Caco-2 (cell line): ENCODE data around the gene RGMA. TPM values are rescaled to one million over a fixed set of nuclear protein-coding genes. Genes with fewer than 3 reads are reported as not detected.
"Not testable (repeated sequence)": the region's sequence is repeated elsewhere in the genome, so short reads cannot be mapped to it uniquely, and the experiment has no call there.

Experiments
- BruUV-seq: library from RNA; stranded (reverse); fragments of 400-500 nt; replicated peaks from 2 replicates; lab custom pipeline; 2021; lab: Mats Ljungman, UMichigan
- CTCF ChIA-PET: fragments of 300-600 bp; sonication (Branson Sonifier 250); formaldehyde crosslinking; loops from one replicate; lab custom pipeline; 2022; ENCODE audit warnings: antibody characterized with exemption; lab: Charles Lee
- POLR2A ChIA-PET: fragments of 300-600 bp; sonication (Branson Sonifier 250); formaldehyde crosslinking; loops from one replicate; lab custom pipeline; 2022; ENCODE audit warnings: antibody characterized with exemption; lab: Charles Lee
- DNase-seq, 2 experiments: peaks; one replicate each; pipeline versions ENCODE4 v3.0.0 to v3.0.0-alpha.2; 2020 to 2022
- H3K27me3 ChIP-seq: replicated peaks from 2 replicates; pipeline ENCODE4 v1.6.0; 2011; ENCODE audit warnings: low read length; ENCODE audit not compliant: control insufficient read depth, insufficient read depth
- H3K36me3 ChIP-seq: 2 replicates; pipeline ENCODE4 v1.5.1; 2011; ENCODE audit warnings: low read length; ENCODE audit not compliant: control insufficient read depth, insufficient read depth
- H3K4me1 ChIP-seq: fragments of 250-450 bp; sonication (Bioruptor Pico); 2 replicates; pipeline ENCODE4 v1.5.1; 2020; ENCODE audit warnings: mild to moderate bottlenecking
- H3K4me3 ChIP-seq: 2 replicates; pipeline ENCODE4 v1.5.1; 2011; ENCODE audit warnings: low read depth, mild to moderate bottlenecking, control low read depth, low read length
- H3K9me3 ChIP-seq: fragments of 250-450 bp; sonication (Bioruptor Pico); 2 replicates; pipeline ENCODE4 v1.5.1; 2020; ENCODE audit warnings: mild to moderate bottlenecking, moderate library complexity
- H3K27ac Mint-ChIP-seq: one replicate; pipeline ENCODE4 v1.8.0; 2022; ENCODE audit warnings: mixed read lengths; ENCODE audit not compliant: unreplicated experiment
- H3K27me3 Mint-ChIP-seq: one replicate; pipeline ENCODE4 v1.8.0; 2022; ENCODE audit warnings: mixed read lengths; ENCODE audit not compliant: insufficient read depth, unreplicated experiment
- H3K36me3 Mint-ChIP-seq: one replicate; pipeline ENCODE4 v1.8.0; 2022; ENCODE audit warnings: mild to moderate bottlenecking, mixed read lengths; ENCODE audit not compliant: insufficient read depth, unreplicated experiment
- H3K4me1 Mint-ChIP-seq: one replicate; pipeline ENCODE4 v1.8.0; 2022; ENCODE audit warnings: low read depth, mixed read lengths; ENCODE audit not compliant: unreplicated experiment
- H3K4me3 Mint-ChIP-seq: one replicate; pipeline ENCODE4 v1.8.0; 2022; ENCODE audit warnings: mild to moderate bottlenecking, moderate library complexity, mixed read lengths; ENCODE audit not compliant: unreplicated experiment
- H3K9me3 Mint-ChIP-seq: one replicate; pipeline ENCODE4 v1.8.0; 2022; ENCODE audit warnings: mixed read lengths; ENCODE audit not compliant: unreplicated experiment
- CTCF ChIP-seq, 2 experiments: fragments of 200-600 bp in 1 of 2; IDR thresholded peaks; 1 replicate in 1 of 2; 2 replicates in 1 of 2; pipeline versions ENCODE4 v1.5.1 to v1.8.0; 2011 to 2022; ENCODE audit warnings: antibody characterized with exemption in 1 of 2, control low read depth in 1 of 2, inconsistent platforms in 1 of 2, low read depth in 1 of 2, low read length in 1 of 2, mild to moderate bottlenecking in 1 of 2, moderate library complexity in 1 of 2; ENCODE audit not compliant: insufficient read depth in 1 of 2, severe bottlenecking in 1 of 2, unreplicated experiment in 1 of 2
- intact Hi-C: fragments of 100-400 bp; cut with micrococcal nuclease; formaldehyde crosslinking; loops from one replicate; pipeline ENCODE4 v1.10.0; 2022; ENCODE audit not compliant: unreplicated experiment
- total RNA-seq: library from RNA; stranded (reverse); gene quantifications from 2 replicates; pipeline ENCODE4 v1.2.3, GENCODE V29; 2022

Gene RGMA
- total RNA-seq, 1 experiment from 2014 or later: 4.5 TPM

GRCh38 chr15:93041159-93041547 lies 47.9 kb downstream of the RGMA start:
- intact Hi-C loops: no loop called here
- TF ChIP-seq CTCF (IDR thresholded peaks at IDR 0.05; ENCODE audit: insufficient read depth in 1 of 2, low read depth in 1 of 2, low read length in 1 of 2, severe bottlenecking in 1 of 2, unreplicated experiment in 1 of 2): no peak
- Histone ChIP-seq H3K9me3 (0 out of 2 replicates have a peak, but pooled peaks cover 5% of the 10 kb centered on the region), H3K27me3 (no peaks in the 10 kb centered on the region), H3K36me3 (no peaks in the 10 kb centered on the region), H3K4me3 (no peak overlapping the region), H3K4me1 (no peaks in the 10 kb centered on the region)
- Mint-ChIP-seq H3K4me1 (no peaks in the 10 kb centered on the region), H3K27ac (no peak overlapping the region), H3K27me3 (no peaks in the 10 kb centered on the region), H3K36me3 (peaks cover 23% of the 10 kb centered on the region), H3K4me3 (no peak overlapping the region), H3K9me3 (peaks cover 6% of the 10 kb centered on the region)
- no TSS peak for BruUV-seq
- CTCF ChIA-PET: interaction anchor here (0.7 kb wide), 1 partner anchor 11 kb away, joined by 3 read pairs; no protein-coding TSS in a partner anchor
- no peak for DNase-seq
- POLR2A ChIA-PET: interaction anchor here (0.5 kb wide), 1 partner anchor 9 kb away, joined by 7 read pairs; no protein-coding TSS in a partner anchor

GRCh38 chr15:93040288-93041158 lies 48.5 kb downstream of the RGMA start:
- no peaks in the 10 kb centered on the region for H3K4me1 Mint-ChIP-seq
- H3K4me1 ChIP-seq: no peaks in the 10 kb centered on the region
- peaks cover 20% of the 10 kb centered on the region for H3K36me3 Mint-ChIP-seq
- intact Hi-C loops: no loop called here
- DNase-seq: no peak
- no peak for TF ChIP-seq CTCF (IDR thresholded peaks at IDR 0.05; ENCODE audit: insufficient read depth in 1 of 2, low read depth in 1 of 2, low read length in 1 of 2, severe bottlenecking in 1 of 2, unreplicated experiment in 1 of 2)
- POLR2A ChIA-PET: interaction anchor here (0.6 kb wide), 1 partner anchor 291 kb away, joined by 4 read pairs; no protein-coding TSS in a partner anchor
- no peaks in the 10 kb centered on the region for H3K27me3 Mint-ChIP-seq
- H3K9me3 ChIP-seq: no peaks in the 10 kb centered on the region
- no peak overlapping the region for H3K4me3 ChIP-seq
- H3K27me3 ChIP-seq: no peaks in the 10 kb centered on the region
- no TSS peak for BruUV-seq
- H3K9me3 Mint-ChIP-seq: no peaks in the 10 kb centered on the region
- no peaks in the 10 kb centered on the region for H3K36me3 ChIP-seq
- no peak overlapping the region for H3K27ac Mint-ChIP-seq
- no peak overlapping the region for H3K4me3 Mint-ChIP-seq
- CTCF ChIA-PET: interaction anchor here (0.6 to 0.7 kb wide), 2 partner anchors 10 to 285 kb away, joined by 3 to 4 read pairs; no protein-coding TSS in a partner anchor

- H3K36me3 ChIP-seq, POLR2A ChIA-PET, H3K4me1 ChIP-seq, H3K27me3 Mint-ChIP-seq, H3K27me3 ChIP-seq, H3K4me1 Mint-ChIP-seq, H3K4me3 ChIP-seq, DNase-seq, H3K4me3 Mint-ChIP-seq, BruUV-seq, H3K9me3 Mint-ChIP-seq, H3K27ac Mint-ChIP-seq, H3K9me3 ChIP-seq: not testable (repeated sequence)
- intact Hi-C loops: loop anchor here (10.0 kb wide), 1 partner anchor 575 kb away; no protein-coding TSS in a partner anchor
- CTCF ChIA-PET: interaction anchor here (0.6 kb wide), 1 partner anchor 285 kb away, joined by 4 read pairs; no protein-coding TSS in a partner anchor
- peaks cover 16% of the 10 kb centered on the region for H3K36me3 Mint-ChIP-seq
Measured at GRCh38 chr15:93039562-93040287, 49.3 kb downstream of the RGMA start.
